Erythroblast (primary cell): Measurements from ENCODE around the gene OSM.

Experiments
- DNase-seq, 2 experiments: peaks; one replicate each; lab custom pipeline; 2025; lab: John Stamatoyannopoulos, UW
- GATA1 ChIP-seq: IDR thresholded peaks from 2 replicates; pipeline ENCODE4 v1.6.1; 2011; ENCODE audit warnings: low read depth, mild to moderate bottlenecking, control low read depth, low read length, moderate library complexity
- POLR2A ChIP-seq: IDR thresholded peaks from 2 replicates; pipeline ENCODE4 v1.6.1; 2011; ENCODE audit warnings: mild to moderate bottlenecking, low read length

OSM gene

GRCh38 chr22:30232716-30233218, 33.9 kb downstream of the OSM start:
- TF ChIP-seq GATA1 (no peak), POLR2A (no peak)

DNA sequence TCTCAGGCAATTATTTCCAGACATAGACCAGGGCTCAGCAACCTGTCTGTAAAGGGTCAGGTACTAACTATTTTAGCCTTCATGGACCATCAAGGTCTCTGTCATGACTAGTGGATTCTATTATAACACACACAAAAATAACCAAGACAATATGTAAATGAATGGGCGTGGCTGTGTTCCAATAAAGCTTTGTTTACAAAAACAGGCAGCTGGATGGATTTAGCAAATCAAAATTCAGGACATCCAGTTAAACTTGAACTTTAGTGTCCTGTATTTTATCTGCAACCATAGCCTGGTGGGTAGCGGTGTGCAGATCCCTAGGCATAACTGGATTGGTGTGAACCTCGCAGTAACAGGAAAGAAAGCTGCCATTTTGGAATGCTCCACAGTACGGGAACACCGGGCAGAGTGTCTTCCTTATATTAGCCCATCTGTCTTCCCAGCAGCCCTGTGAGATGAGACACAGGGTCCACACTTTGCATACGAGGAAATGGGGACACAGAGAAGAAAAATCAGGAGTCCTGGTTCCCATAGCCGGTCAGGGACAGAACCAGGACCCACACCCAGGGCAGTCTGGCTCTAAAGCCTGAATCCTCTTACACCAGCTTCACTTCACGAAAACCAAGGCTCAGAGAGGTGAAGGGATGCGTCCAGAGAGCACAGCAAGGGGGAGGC, 35.7 kb downstream of the OSM start:
- DNase-seq = no peak
- TF ChIP-seq POLR2A = no peak
- no peak for TF ChIP-seq GATA1

More at GRCh38 chr22:30232716-30233218, 33.9 kb downstream of the OSM start:
- DNase-seq = no peak

- DNase-seq = no peak
- no peak for TF ChIP-seq GATA1
- TF ChIP-seq POLR2A = no peak
These were observed 36.3 kb downstream of the OSM start for GRCh38 chr22:30230330-30230729.

- TF ChIP-seq GATA1 = no peak
- TF ChIP-seq POLR2A = no peak
- DNase-seq = no peak
These were observed 37.9 kb downstream of the OSM start for GRCh38 chr22:30228509-30229359.

- TF ChIP-seq GATA1 = no peak
- TF ChIP-seq POLR2A = no peak
- peak in 1 of 2 experiments; percentile 33 for DNase-seq
These were observed 39.0 kb downstream of the OSM start for GRCh38 chr22:30227438-30228228.

- no peak for DNase-seq
- TF ChIP-seq GATA1 (no peak), POLR2A (no peak)
These were observed 40.3 kb downstream of the OSM start for GRCh38 chr22:30226192-30226832.

GRCh38 chr22:30225220-30225927, 41.3 kb downstream of the OSM start:
- no peak for DNase-seq
- TF ChIP-seq GATA1 = no peak
- TF ChIP-seq POLR2A = no peak

DNA sequence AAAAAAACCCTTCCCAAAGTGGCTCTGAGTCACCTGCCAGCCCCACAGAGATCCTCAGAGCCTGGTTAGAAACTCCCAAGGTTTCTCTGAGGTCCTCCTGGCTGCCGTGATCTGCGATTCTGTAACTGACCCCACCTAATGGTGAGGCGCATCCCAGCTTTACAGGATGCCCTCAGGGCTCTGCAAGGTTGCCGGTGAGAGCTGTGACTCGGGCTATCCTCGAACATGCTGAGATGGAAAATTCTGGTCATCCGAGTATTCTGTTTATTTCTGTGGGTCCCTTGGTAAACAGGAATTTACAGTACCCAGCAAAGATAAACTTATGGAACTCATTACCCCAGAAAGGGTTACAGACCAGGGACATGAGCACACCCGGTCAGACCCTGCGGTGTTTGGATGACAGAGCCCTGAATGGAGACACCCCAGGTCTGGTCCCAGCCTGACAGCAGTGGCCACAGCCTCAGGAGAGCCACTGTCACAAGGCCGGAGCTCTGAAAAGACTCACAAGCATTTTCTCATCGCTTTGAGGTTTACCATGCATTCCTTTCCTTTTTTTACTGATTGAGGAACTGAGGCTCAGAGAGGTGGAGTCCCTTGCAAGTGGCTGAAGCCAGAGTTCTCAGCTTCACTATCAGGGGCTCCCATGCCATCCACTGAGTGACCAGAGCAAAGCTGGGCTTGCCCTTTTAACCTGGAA, 42.3 kb downstream of the OSM start:
- TF ChIP-seq GATA1 = no peak
- TF ChIP-seq POLR2A = no peak
- DNase-seq = no peak

- no peak for DNase-seq
- TF ChIP-seq GATA1 (no peak), POLR2A (no peak)
These were observed 43.3 kb downstream of the OSM start for GRCh38 chr22:30223303-30223702.

DNA sequence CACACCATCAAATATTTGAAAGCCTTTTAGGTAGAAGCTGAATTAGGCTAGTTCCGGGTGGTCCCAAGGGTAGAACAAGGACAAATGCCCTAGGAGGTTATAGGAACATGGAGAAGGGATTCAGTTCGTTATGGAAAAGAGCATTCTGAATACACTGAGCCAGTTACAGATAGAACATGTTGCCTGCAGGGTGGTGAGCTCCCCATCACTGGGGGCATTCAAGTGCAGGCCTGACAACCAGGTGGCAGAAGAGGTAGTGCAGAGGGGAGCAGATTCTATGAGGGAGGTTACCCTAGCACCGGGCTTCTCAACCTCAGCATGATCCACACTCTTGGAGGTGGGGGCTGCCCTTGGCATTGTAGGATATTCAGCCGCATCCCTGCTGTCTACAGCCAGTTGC, 44.3 kb downstream of the OSM start:
- TF ChIP-seq GATA1 (no peak), POLR2A (no peak)
- no peak for DNase-seq

GRCh38 chr22:30221121-30221992, 45.3 kb downstream of the OSM start:
- no peak for TF ChIP-seq GATA1
- no peak for TF ChIP-seq POLR2A
- DNase-seq = no peak
